H9 (cell line): Measurements from ENCODE around the gene CAMK2B. TPM values are rescaled to one million over a fixed set of nuclear protein-coding genes. Genes with fewer than 3 reads are reported as not detected.

ENCODE experiments used
- DNase-seq: peaks from one replicate; pipeline ENCODE4 v3.0.0-alpha.2; 2017
- H2AFZ ChIP-seq: one replicate; pipeline ENCODE4 v1.6.1; 2013; ENCODE audit warnings: mild to moderate bottlenecking, low read length, control low read depth, moderate library complexity
- H2AK5ac ChIP-seq: 2 replicates; pipeline ENCODE4 v1.6.1; 2013; ENCODE audit warnings: low read length, control low read depth, mixed read lengths; ENCODE audit not compliant: insufficient read length
- H2BK120ac ChIP-seq: one replicate; pipeline ENCODE4 v1.6.1; 2013; ENCODE audit warnings: low read depth, mild to moderate bottlenecking, low read length, control low read depth, inconsistent platforms; ENCODE audit not compliant: poor library complexity, severe bottlenecking
- H2BK12ac ChIP-seq: 2 replicates; pipeline ENCODE4 v1.6.1; 2013; ENCODE audit warnings: low read length, control low read depth, mixed read lengths, low read depth; ENCODE audit not compliant: insufficient read length
- H2BK15ac ChIP-seq: 2 replicates; pipeline ENCODE4 v1.6.1; 2013; ENCODE audit warnings: low read depth, low read length, control low read depth
- H2BK20ac ChIP-seq: one replicate; pipeline ENCODE4 v1.6.1; 2013; ENCODE audit warnings: low read depth, mild to moderate bottlenecking, low read length, control low read depth, inconsistent platforms; ENCODE audit not compliant: poor library complexity, severe bottlenecking
- H2BK5ac ChIP-seq: 2 replicates; pipeline ENCODE4 v1.6.1; 2013; ENCODE audit warnings: low read length, control low read depth, mixed read lengths; ENCODE audit not compliant: insufficient read length
- H3K14ac ChIP-seq: 2 replicates; pipeline ENCODE4 v1.6.1; 2013; ENCODE audit warnings: low read length, control low read depth; ENCODE audit not compliant: insufficient read depth
- H3K18ac ChIP-seq: 2 replicates; pipeline ENCODE4 v1.6.1; 2013; ENCODE audit warnings: low read depth, mild to moderate bottlenecking, mixed read lengths, low read length, control low read depth; ENCODE audit not compliant: insufficient read length
- H3K23ac ChIP-seq: 2 replicates; pipeline ENCODE4 v1.6.1; 2013; ENCODE audit warnings: low read length, control low read depth, mixed read lengths, low read depth; ENCODE audit not compliant: insufficient read length
- H3K23me2 ChIP-seq: 2 replicates; pipeline ENCODE4 v1.6.1; 2013; ENCODE audit warnings: low read depth, mild to moderate bottlenecking, mixed read lengths, low read length, control low read depth; ENCODE audit not compliant: insufficient read length, poor library complexity, severe bottlenecking
- H3K27ac ChIP-seq: 2 replicates; pipeline ENCODE4 v1.5.1; 2013; ENCODE audit warnings: low read length, control low read depth, mixed read lengths, low read depth; ENCODE audit not compliant: insufficient read length
- H3K27me3 ChIP-seq: 2 replicates; pipeline ENCODE4 v1.6.1; 2013; ENCODE audit warnings: low read length, control low read depth, inconsistent platforms; ENCODE audit not compliant: insufficient read depth
- H3K4ac ChIP-seq: 2 replicates; pipeline ENCODE4 v1.6.1; 2013; ENCODE audit warnings: low read depth, mild to moderate bottlenecking, control low read depth, inconsistent platforms, low read length, moderate library complexity
- H3K4me1 ChIP-seq: 2 replicates; pipeline ENCODE4 v1.6.1; 2013; ENCODE audit warnings: low read length, control low read depth, inconsistent platforms; ENCODE audit not compliant: insufficient read depth
- H3K4me2 ChIP-seq: 2 replicates; pipeline ENCODE4 v1.6.1; 2013; ENCODE audit warnings: low read length, control low read depth, mixed read lengths; ENCODE audit not compliant: insufficient read length, insufficient read depth
- H3K56ac ChIP-seq: 2 replicates; pipeline ENCODE4 v1.6.1; 2013; ENCODE audit warnings: low read depth, mild to moderate bottlenecking, mixed read lengths, low read length, control low read depth; ENCODE audit not compliant: insufficient read length
- H3K79me1 ChIP-seq: 2 replicates; pipeline ENCODE4 v1.6.1; 2013; ENCODE audit warnings: low read depth, mild to moderate bottlenecking, moderate library complexity, low read length, control low read depth, inconsistent platforms; ENCODE audit not compliant: insufficient read depth, poor library complexity, severe bottlenecking
- H3K79me2 ChIP-seq: 2 replicates; pipeline ENCODE4 v1.6.1; 2013; ENCODE audit warnings: low read length, control low read depth, inconsistent platforms; ENCODE audit not compliant: insufficient read depth
- H3K9ac ChIP-seq: 2 replicates; pipeline ENCODE4 v1.6.1; 2013; ENCODE audit warnings: low read length, control low read depth, mixed read lengths; ENCODE audit not compliant: insufficient read length; ENCODE audit errors: extremely low read depth
- H3K9me3 ChIP-seq: one replicate; pipeline ENCODE4 v1.6.1; 2013; ENCODE audit warnings: low read depth, low read length, inconsistent platforms; ENCODE audit not compliant: control insufficient read depth
- H3T11ph ChIP-seq: one replicate; pipeline ENCODE4 v1.6.1; 2013; ENCODE audit warnings: mild to moderate bottlenecking, low read length, control low read depth, inconsistent platforms
- H4K20me1 ChIP-seq: one replicate; pipeline ENCODE4 v1.6.1; 2013; ENCODE audit not compliant: control insufficient read depth, insufficient read length, insufficient read depth
- H4K5ac ChIP-seq: 2 replicates; pipeline ENCODE4 v1.6.1; 2013; ENCODE audit warnings: low read depth, mild to moderate bottlenecking, mixed read lengths, low read length, control low read depth; ENCODE audit not compliant: insufficient read length
- H4K8ac ChIP-seq: replicated peaks from 2 replicates; pipeline ENCODE4 v1.6.1; 2013; ENCODE audit warnings: low read length, control low read depth, mixed read lengths, low read depth; ENCODE audit not compliant: insufficient read length
- H4K91ac ChIP-seq: 2 replicates; pipeline ENCODE4 v1.6.1; 2013; ENCODE audit warnings: low read depth, mild to moderate bottlenecking, moderate library complexity, mixed read lengths, low read length, control low read depth; ENCODE audit not compliant: insufficient read length
- H3K27ac Mint-ChIP-seq, 3 experiments: 2 replicates in 2 of 3; 3 replicates in 1 of 3; pipeline ENCODE4 v1.8.0; 2020 to 2021; ENCODE audit warnings: mixed read lengths in 3 of 3, mild to moderate bottlenecking in 1 of 3, moderate library complexity in 1 of 3
- H3K27me3 Mint-ChIP-seq: 2 replicates; pipeline ENCODE4 v1.8.0; 2021; ENCODE audit warnings: low read depth, mild to moderate bottlenecking, moderate library complexity, mixed read lengths
- H3K36me3 Mint-ChIP-seq, 3 experiments: 2 replicates in 2 of 3; 3 replicates in 1 of 3; pipeline ENCODE4 v1.8.0; 2020 to 2021; ENCODE audit warnings: low read depth in 3 of 3, mixed read lengths in 3 of 3; ENCODE audit not compliant: insufficient read depth in 1 of 3
- H3K4me1 Mint-ChIP-seq, 2 experiments: 2 replicates each; pipeline ENCODE4 v1.8.0; 2020; ENCODE audit warnings: mixed read lengths in 2 of 2
- H3K4me3 Mint-ChIP-seq, 2 experiments: 2 replicates in 1 of 2; 3 replicates in 1 of 2; pipeline ENCODE4 v1.8.0; 2020 to 2021; ENCODE audit warnings: mild to moderate bottlenecking in 2 of 2, mixed read lengths in 2 of 2, moderate library complexity in 1 of 2
- H3K9me3 Mint-ChIP-seq, 2 experiments: 2 replicates in 1 of 2; 3 replicates in 1 of 2; pipeline ENCODE4 v1.8.0; 2020; ENCODE audit warnings: mild to moderate bottlenecking in 2 of 2, mixed read lengths in 2 of 2, moderate library complexity in 1 of 2
- CTCF ChIP-seq: fragments of 200-600 bp; sonication (generic); conservative IDR thresholded peaks from 3 replicates; pipeline ENCODE4 v1.8.0; 2021; ENCODE audit warnings: antibody characterized with exemption, mild to moderate bottlenecking
- WGBS: extraction: QIAGEN DNeasy Blood & Tissue Kit; methylation state at CpG from one replicate; pipeline ENCODE4 v1.1.7; 2013; ENCODE audit warnings: missing lambda C conversion rate, low lambda C conversion rate, mixed read lengths; ENCODE audit not compliant: insufficient read length; ENCODE audit errors: extremely low coverage; 5-methylcytosine and 5-hydroxymethylcytosine counted together
- total RNA-seq: library from RNA; stranded (reverse); gene quantifications from 2 replicates; pipeline ENCODE4 v1.2.1, GENCODE V29; 2021

The CAMK2B gene
- total RNA-seq, 1 experiment from 2014 or later = 0.17 TPM

GRCh38 chr7:44368885-44369284 is 43.5 kb upstream of the CAMK2B start:
- peaks cover 16% of the 10 kb centered on the region for H3K27me3 Mint-ChIP-seq
- no CpG with 5 or more reads among the region's 1 CpG for WGBS

More at GRCh38 chr7:44368885-44369284, 43.5 kb upstream of the CAMK2B start:
- H3K27ac Mint-ChIP-seq = no peak overlapping the region
- no peaks in the 10 kb centered on the region for H3K9me3 ChIP-seq
- H3K79me2 ChIP-seq = no peaks in the 10 kb centered on the region
- H3T11ph ChIP-seq = no peak overlapping the region
- H3K14ac ChIP-seq = no peak overlapping the region
- H2AK5ac ChIP-seq = no peak overlapping the region
- no peak for DNase-seq
- no peak overlapping the region for H3K4ac ChIP-seq
- H4K8ac ChIP-seq = no peak overlapping the region
- H3K4me1 ChIP-seq = no peaks in the 10 kb centered on the region
- H2BK15ac ChIP-seq = no peak overlapping the region
- no peak overlapping the region for H2BK5ac ChIP-seq
- H3K4me2 ChIP-seq = no peak overlapping the region
- no peak overlapping the region for H2AFZ ChIP-seq
- H2BK12ac ChIP-seq = no peak overlapping the region
- no peak overlapping the region for H2BK20ac ChIP-seq
- no peak overlapping the region for H3K56ac ChIP-seq
- no peaks in the 10 kb centered on the region for H3K27me3 ChIP-seq
- H3K9me3 Mint-ChIP-seq = no peaks in the 10 kb centered on the region
- no peak overlapping the region for H4K91ac ChIP-seq
- H3K23me2 ChIP-seq = no peaks in the 10 kb centered on the region
- H3K36me3 Mint-ChIP-seq = no peaks in the 10 kb centered on the region
- no peak overlapping the region for H3K18ac ChIP-seq
- H3K4me3 Mint-ChIP-seq = no peak overlapping the region
- H3K9ac ChIP-seq = no peak overlapping the region
- TF ChIP-seq CTCF = no peak
- H3K23ac ChIP-seq = no peak overlapping the region
- H2BK120ac ChIP-seq = no peak overlapping the region
- no peaks in the 10 kb centered on the region for H3K79me1 ChIP-seq
- peaks cover 3 to 9% of the 10 kb centered on the region in 2 experiments; a peak in 1 of 4 replicates for H3K4me1 Mint-ChIP-seq
- H4K5ac ChIP-seq = no peak overlapping the region
- H4K20me1 ChIP-seq = no peaks in the 10 kb centered on the region
- H3K27ac ChIP-seq = no peak overlapping the region
